Epithelial cell of esophagus (primary cell): ENCODE results near the gene ASIC3.
A peak's percentile ranks its signal among the peaks of the same experiment; 100 is the strongest.

ENCODE experiments used
- DNase-seq: peaks from one replicate; pipeline ENCODE4 v3.0.0; 2010; ENCODE audit warnings: low read depth
- H3K4me3 ChIP-seq: 2 replicates; pipeline ENCODE4 v1.5.1; 2011; ENCODE audit warnings: mild to moderate bottlenecking, low read length, control low read depth
- TF ChIP-seq, protein P1 (sequence below): IDR thresholded peaks from 2 replicates; pipeline ENCODE4 v1.5.1; 2011; ENCODE audit warnings: low read depth, mild to moderate bottlenecking, low read length, control low read depth, inconsistent platforms; ENCODE audit not compliant: insufficient read depth; ENCODE audit errors: missing control alignments

Gene ASIC3

DNA sequence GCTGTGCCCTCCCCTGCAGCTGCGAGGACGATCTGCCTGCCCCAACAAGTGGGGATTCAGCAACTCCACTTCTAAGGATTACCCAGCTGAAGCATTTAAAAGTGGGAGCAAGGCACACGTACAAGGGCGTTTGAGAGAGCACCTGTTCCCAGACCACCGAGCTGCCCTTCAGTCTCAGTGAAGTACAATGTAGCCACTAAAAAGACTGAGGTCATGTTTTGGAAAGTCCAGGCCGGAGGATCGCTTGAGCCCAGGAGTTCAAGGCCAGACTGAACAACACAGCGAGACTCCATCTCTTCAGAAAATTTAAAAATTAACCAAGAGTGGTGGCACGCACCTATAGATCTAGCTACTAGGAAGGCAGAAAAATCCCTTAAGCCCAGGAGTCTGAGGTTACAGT is 42.8 kb upstream of the ASIC3 start:
- TF ChIP-seq, protein P1, sequence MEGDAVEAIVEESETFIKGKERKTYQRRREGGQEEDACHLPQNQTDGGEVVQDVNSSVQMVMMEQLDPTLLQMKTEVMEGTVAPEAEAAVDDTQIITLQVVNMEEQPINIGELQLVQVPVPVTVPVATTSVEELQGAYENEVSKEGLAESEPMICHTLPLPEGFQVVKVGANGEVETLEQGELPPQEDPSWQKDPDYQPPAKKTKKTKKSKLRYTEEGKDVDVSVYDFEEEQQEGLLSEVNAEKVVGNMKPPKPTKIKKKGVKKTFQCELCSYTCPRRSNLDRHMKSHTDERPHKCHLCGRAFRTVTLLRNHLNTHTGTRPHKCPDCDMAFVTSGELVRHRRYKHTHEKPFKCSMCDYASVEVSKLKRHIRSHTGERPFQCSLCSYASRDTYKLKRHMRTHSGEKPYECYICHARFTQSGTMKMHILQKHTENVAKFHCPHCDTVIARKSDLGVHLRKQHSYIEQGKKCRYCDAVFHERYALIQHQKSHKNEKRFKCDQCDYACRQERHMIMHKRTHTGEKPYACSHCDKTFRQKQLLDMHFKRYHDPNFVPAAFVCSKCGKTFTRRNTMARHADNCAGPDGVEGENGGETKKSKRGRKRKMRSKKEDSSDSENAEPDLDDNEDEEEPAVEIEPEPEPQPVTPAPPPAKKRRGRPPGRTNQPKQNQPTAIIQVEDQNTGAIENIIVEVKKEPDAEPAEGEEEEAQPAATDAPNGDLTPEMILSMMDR, result no peak
- no peak for DNase-seq
- no peak overlapping the region for H3K4me3 ChIP-seq

DNA sequence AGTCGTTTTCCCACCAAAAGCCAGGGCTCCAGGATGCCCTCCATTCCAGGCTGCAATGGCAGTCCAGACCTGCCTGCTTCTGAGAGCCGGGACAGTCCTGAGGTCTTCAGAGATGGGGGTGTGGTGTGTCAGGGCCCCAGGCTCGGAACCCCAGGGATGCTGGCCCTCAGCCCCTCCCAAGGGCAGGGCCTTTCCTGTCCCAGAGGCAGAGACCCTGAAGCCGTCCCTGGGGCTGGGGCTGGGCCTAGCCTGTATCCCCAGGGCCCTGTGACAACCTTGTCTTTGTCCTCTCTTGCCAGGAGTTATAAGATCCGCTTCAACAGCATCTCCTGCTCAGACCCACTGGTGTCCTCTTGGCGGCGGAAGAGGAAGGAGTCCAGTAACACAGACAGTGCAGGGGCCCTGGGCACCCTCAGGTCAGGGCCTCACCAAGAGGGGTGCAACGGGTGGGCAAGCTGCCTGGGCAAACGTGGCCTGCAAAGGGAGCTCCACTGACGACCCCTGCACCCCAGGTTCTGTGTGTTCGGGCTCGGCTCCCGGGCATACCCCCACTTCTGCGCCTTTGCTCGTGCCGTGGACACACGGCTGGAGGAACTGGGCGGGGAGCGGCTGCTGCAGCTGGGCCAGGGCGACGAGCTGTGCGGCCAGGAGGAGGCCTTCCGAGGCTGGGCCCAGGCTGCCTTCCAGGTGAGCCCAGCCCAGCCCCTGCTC is 41.6 kb upstream of the ASIC3 start:
- no peak for DNase-seq
- TF ChIP-seq, protein P1, result no peak
- H3K4me3 ChIP-seq, result no peak overlapping the region

DNA sequence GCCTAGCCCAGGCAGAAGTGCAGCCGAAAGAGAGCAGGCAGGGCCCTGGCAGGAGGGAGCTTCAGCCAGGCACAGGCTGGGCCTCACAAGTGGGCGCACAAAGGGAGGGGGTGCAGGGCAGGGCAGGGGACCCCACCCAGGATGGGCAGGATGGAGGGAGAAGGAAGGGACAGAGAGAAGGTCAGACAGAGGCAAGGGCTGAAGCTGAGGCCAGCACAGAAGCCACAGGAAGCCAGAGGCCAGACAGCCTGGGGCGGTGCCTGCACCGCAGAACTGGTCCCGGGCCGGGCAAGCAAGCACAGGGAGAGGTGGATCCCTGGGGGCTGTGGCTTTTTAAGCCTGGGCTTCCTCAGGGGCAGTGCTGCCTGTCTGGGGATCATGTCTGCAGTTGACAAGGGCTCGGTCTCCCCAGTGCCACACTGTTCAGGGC is 40.8 kb upstream of the ASIC3 start:
- no peak for DNase-seq
- no peak overlapping the region for H3K4me3 ChIP-seq
- TF ChIP-seq, protein P1, result no peak

DNA sequence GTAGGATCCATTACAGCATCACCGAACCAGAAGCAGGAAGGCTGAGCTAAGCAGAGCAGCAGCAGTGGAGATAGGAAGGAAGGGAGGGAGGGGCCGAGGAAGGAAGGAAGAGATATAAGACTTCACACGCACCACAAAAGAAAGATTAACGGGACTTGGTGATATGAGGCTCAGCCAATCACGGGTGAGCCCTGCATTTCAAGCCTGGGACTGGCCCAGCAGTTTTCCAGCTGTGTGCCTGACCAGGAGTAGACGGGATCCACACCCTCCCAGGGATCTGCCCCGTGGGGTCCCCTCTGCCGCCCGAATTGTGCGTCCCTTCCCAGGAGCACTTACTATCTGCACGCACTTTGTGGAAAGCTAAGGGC is 40.2 kb upstream of the ASIC3 start:
- TF ChIP-seq, protein P1, result no peak
- H3K4me3 ChIP-seq, result no peak overlapping the region
- no peak for DNase-seq

DNA sequence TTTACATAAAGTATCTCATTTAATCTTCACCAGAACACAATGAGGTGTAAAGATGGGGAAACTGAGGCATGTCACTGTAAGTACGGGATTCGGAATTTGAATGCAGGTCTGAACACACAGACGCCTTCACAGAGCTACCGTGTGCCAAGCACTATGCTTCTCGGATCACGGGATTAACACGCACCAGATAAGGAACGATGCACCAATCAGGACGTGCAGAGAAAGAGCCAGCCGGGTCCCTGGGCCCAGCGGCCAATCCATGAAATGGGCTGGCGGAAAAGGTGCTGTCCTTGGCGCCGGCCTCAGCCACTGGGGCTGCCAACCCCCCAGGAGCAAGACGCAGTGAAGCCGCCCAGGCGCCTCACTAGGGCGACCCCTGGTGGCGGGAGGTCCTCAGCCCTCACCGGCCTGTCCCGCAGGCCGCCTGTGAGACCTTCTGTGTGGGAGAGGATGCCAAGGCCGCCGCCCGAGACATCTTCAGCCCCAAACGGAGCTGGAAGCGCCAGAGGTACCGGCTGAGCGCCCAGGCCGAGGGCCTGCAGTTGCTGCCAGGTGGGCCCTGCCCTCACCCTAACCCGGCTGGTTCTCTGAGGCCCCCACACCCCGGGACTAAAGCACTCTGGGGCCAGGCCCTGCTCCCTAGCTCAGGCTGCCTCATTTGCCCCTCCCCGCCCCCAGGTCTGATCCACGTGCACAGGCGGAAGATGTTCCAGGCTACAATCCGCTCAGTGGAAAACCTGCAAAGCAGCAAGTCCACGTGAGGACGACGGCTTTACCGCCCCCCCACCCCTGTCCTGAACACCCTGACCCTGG is 39.6 kb upstream of the ASIC3 start:
- peak; percentile 42 for DNase-seq
- TF ChIP-seq, protein P1, result peak; percentile 60
- peak overlapping the region; percentile 15 for H3K4me3 ChIP-seq

DNA sequence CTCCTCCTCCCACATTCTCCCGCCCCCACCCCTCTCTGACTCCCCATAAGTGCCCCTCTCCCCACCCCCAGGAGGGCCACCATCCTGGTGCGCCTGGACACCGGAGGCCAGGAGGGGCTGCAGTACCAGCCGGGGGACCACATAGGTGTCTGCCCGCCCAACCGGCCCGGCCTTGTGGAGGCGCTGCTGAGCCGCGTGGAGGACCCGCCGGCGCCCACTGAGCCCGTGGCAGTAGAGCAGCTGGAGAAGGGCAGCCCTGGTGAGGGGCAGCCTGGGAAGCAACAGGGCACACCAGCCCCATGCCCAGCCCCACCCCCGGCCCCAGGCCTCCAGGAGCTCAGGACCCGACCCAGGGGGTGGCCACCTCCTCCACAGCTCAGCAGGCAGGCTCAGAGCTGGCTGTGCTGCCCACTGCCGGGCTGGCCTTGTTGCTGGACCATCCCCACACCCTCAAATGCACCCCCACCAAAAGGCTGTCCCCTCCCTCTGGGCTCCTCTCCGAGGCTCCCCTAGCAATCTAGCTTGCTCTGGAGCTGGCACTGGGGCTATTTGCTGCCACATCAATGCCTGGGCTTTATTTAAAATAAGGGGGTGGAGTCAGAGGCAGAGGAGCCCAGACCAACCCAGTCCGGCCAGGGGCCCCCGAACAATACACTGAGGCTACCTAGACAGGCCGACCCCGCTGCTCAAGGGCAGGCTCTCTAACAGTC is 38.8 kb upstream of the ASIC3 start:
- DNase-seq, result no peak
- H3K4me3 ChIP-seq, result no peak overlapping the region
- TF ChIP-seq, protein P1, result no peak

DNA sequence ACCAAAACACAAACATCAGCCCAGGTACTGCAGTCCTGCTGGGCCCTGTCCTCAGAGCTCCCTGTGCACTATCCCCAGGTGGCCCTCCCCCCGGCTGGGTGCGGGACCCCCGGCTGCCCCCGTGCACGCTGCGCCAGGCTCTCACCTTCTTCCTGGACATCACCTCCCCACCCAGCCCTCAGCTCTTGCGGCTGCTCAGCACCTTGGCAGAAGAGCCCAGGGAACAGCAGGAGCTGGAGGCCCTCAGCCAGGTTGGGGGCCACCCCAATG is 38.4 kb upstream of the ASIC3 start:
- H3K4me3 ChIP-seq, result no peak overlapping the region
- DNase-seq, result no peak
- TF ChIP-seq, protein P1, result no peak
